Parathyroid adenoma (tissue), 2 donors: Measurements from ENCODE around the gene CD1C.
"Not testable (repeated sequence)": the region's sequence is repeated elsewhere in the genome, so short reads cannot be mapped to it uniquely, and the experiment has no call there.

Experiments used
- H2AFZ ChIP-seq: fragments of 300-600 bp; sonication (generic); one replicate; pipeline ENCODE4 v1.7.0; 2017; ENCODE audit warnings: antibody characterized with exemption, mild to moderate bottlenecking
- H3K27ac ChIP-seq: fragments of 300-600 bp; sonication (generic); one replicate; pipeline ENCODE4 v1.7.0; 2017
- H3K27me3 ChIP-seq: fragments of 300-600 bp; sonication (generic); one replicate; pipeline ENCODE4 v1.7.0; 2017; ENCODE audit warnings: low read length; ENCODE audit not compliant: control insufficient read depth, insufficient read depth
- H3K36me3 ChIP-seq: fragments of 300-600 bp; sonication (generic); one replicate; pipeline ENCODE4 v1.7.0; 2017; ENCODE audit warnings: low read length; ENCODE audit not compliant: control insufficient read depth, insufficient read depth
- H3K4me1 ChIP-seq: fragments of 300-600 bp; sonication (generic); one replicate; pipeline ENCODE4 v1.7.0; 2017; ENCODE audit warnings: control low read depth
- H3K4me2 ChIP-seq: fragments of 300-600 bp; sonication (generic); one replicate; pipeline ENCODE4 v1.7.0; 2017; ENCODE audit warnings: low read length
- H3K4me3 ChIP-seq: fragments of 300-600 bp; sonication (generic); one replicate; pipeline ENCODE4 v1.7.0; 2017; ENCODE audit warnings: low read depth, low read length
- H3K79me2 ChIP-seq: fragments of 300-600 bp; sonication (generic); one replicate; pipeline ENCODE4 v1.7.0; 2017; ENCODE audit warnings: control low read depth
- H3K9ac ChIP-seq: fragments of 300-600 bp; sonication (generic); one replicate; pipeline ENCODE4 v1.7.0; 2017; ENCODE audit warnings: mild to moderate bottlenecking
- H3K9me3 ChIP-seq: fragments of 300-600 bp; sonication (generic); one replicate; pipeline ENCODE4 v1.7.0; 2017; ENCODE audit warnings: low read length; ENCODE audit not compliant: control insufficient read depth
- CTCF ChIP-seq: fragments of 300-600 bp; sonication (generic); IDR thresholded peaks from one replicate; pipeline ENCODE4 v1.7.0; 2017; ENCODE audit warnings: antibody characterized with exemption, mild to moderate bottlenecking
- donor health status: primary hyperparathyroidism.

The CD1C gene

GRCh38 chr1:158251163-158251562, 38.6 kb upstream of the CD1C start:
- Histone ChIP-seq H3K36me3 (no peaks in the 10 kb centered on the region), H3K27me3 (no peaks in the 10 kb centered on the region), H3K79me2 (no peaks in the 10 kb centered on the region), H3K9ac (no peak overlapping the region), H3K9me3 (no peaks in the 10 kb centered on the region), H3K27ac (no peak overlapping the region), H3K4me2 (no peak overlapping the region), H2AFZ (no peak overlapping the region), H3K4me3 (no peak overlapping the region), H3K4me1 (no peaks in the 10 kb centered on the region)
- no peak for TF ChIP-seq CTCF

GRCh38 chr1:158255656-158256055, 34.1 kb upstream of the CD1C start:
- no peak overlapping the region for H2AFZ ChIP-seq

GRCh38 chr1:158256747-158257146, 33.0 kb upstream of the CD1C start:
- H3K27me3 ChIP-seq, H3K4me3 ChIP-seq: not testable (repeated sequence)

More at GRCh38 chr1:158255656-158256055, 34.1 kb upstream of the CD1C start:
- no peak overlapping the region for H3K4me2 ChIP-seq
- no peaks in the 10 kb centered on the region for H3K79me2 ChIP-seq
- no peaks in the 10 kb centered on the region for H3K27me3 ChIP-seq
- no peaks in the 10 kb centered on the region for H3K4me1 ChIP-seq
- no peaks in the 10 kb centered on the region for H3K36me3 ChIP-seq
- TF ChIP-seq CTCF = no peak
- no peaks in the 10 kb centered on the region for H3K9me3 ChIP-seq
- H3K27ac ChIP-seq = no peak overlapping the region
- no peak overlapping the region for H3K9ac ChIP-seq
- H3K4me3 ChIP-seq = no peak overlapping the region

GRCh38 chr1:158257888-158258287, 31.8 kb upstream of the CD1C start:
- no peak for TF ChIP-seq CTCF
- H3K27ac ChIP-seq = no peak overlapping the region
- no peak overlapping the region for H3K4me2 ChIP-seq
- H3K4me1 ChIP-seq = no peaks in the 10 kb centered on the region
- no peak overlapping the region for H3K4me3 ChIP-seq
- H3K9ac ChIP-seq = no peak overlapping the region
- no peak overlapping the region for H2AFZ ChIP-seq
- no peaks in the 10 kb centered on the region for H3K79me2 ChIP-seq
- H3K27me3 ChIP-seq = no peaks in the 10 kb centered on the region
- H3K9me3 ChIP-seq = no peaks in the 10 kb centered on the region
- no peaks in the 10 kb centered on the region for H3K36me3 ChIP-seq

More at GRCh38 chr1:158256747-158257146, 33.0 kb upstream of the CD1C start:
- H3K4me2 ChIP-seq, H3K27ac ChIP-seq, H3K9me3 ChIP-seq, H2AFZ ChIP-seq, H3K9ac ChIP-seq, H3K79me2 ChIP-seq, H3K36me3 ChIP-seq, H3K4me1 ChIP-seq: not testable (repeated sequence)

- no peaks in the 10 kb centered on the region for H3K9me3 ChIP-seq
- no peak for TF ChIP-seq CTCF
- no peak overlapping the region for H3K9ac ChIP-seq
- H3K36me3 ChIP-seq = no peaks in the 10 kb centered on the region
- no peaks in the 10 kb centered on the region for H3K27me3 ChIP-seq
- H3K4me1 ChIP-seq = no peaks in the 10 kb centered on the region
- H3K4me2 ChIP-seq = no peak overlapping the region
- H3K27ac ChIP-seq = no peak overlapping the region
- no peaks in the 10 kb centered on the region for H3K79me2 ChIP-seq
- no peak overlapping the region for H2AFZ ChIP-seq
- H3K4me3 ChIP-seq = no peak overlapping the region
Measured at GRCh38 chr1:158259117-158259516, 30.6 kb upstream of the CD1C start.
